GM23338 (cell line): Measurements from ENCODE around the gene ERBB4.

Experiments used
- EZH2 ChIP-seq: fragments of 200-600 bp; sonication (generic); IDR thresholded peaks from one replicate; pipeline ENCODE4 v1.8.0; 2017; ENCODE audit warnings: antibody characterized with exemption, mild to moderate bottlenecking, low read depth; ENCODE audit not compliant: unreplicated experiment
- EZH2phosphoT487 ChIP-seq: fragments of 200-600 bp; sonication (generic); IDR thresholded peaks from one replicate; pipeline ENCODE4 v1.8.1; 2018; ENCODE audit warnings: antibody characterized with exemption; ENCODE audit not compliant: unreplicated experiment
- NANOG ChIP-seq: IDR thresholded peaks from 2 replicates; pipeline ENCODE4 v1.6.1; 2016; ENCODE audit warnings: antibody characterized with exemption, borderline replicate concordance
- POLR2AphosphoS5 ChIP-seq: IDR thresholded peaks from 2 replicates; pipeline ENCODE4 v1.6.1; 2016; ENCODE audit warnings: antibody characterized with exemption, low read depth
- ZNF331 ChIP-seq: fragments of 250-450 bp; sonication (Bioruptor Pico); IDR thresholded peaks from 2 replicates; pipeline ENCODE4 v1.5.0; 2020; ENCODE audit warnings: low read depth, mild to moderate bottlenecking, moderate library complexity
- TF ChIP-seq, protein P1 (sequence below), 2 experiments: fragments of 200-600 bp in 1 of 2; sonication (generic) in 1 of 2; conservative IDR thresholded peaks; 2 replicates each; pipeline versions ENCODE4 v1.5.1 to v1.6.1; 2016 to 2017; ENCODE audit warnings: antibody characterized with exemption in 2 of 2, low read depth in 2 of 2, mild to moderate bottlenecking in 2 of 2, moderate library complexity in 1 of 2
- TF ChIP-seq, protein P2 (sequence below): IDR thresholded peaks from 2 replicates; pipeline ENCODE4 v1.6.1; 2016; ENCODE audit warnings: antibody characterized with exemption

DNA sequence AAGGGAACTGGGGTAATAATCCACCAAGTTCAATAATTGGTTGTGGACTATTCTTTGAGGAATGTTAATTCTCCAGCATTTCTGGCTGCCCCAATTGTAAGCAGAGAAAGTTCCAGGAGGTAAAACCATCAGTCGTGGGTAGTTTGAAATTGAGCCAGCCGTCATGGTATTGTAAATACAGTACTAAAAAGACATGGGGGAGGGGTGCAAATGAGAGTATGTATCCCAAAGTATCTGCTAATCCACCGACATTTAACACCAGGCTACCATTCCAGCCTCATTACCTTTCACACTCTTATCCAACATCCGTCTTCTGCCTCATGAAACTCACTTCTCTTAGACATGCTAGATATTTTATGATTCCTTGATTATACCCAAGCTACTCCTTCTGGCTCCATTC lies 507.9 kb downstream of the ERBB4 start:
- TF ChIP-seq EZH2phosphoT487: no peak
- TF ChIP-seq, protein P1, sequence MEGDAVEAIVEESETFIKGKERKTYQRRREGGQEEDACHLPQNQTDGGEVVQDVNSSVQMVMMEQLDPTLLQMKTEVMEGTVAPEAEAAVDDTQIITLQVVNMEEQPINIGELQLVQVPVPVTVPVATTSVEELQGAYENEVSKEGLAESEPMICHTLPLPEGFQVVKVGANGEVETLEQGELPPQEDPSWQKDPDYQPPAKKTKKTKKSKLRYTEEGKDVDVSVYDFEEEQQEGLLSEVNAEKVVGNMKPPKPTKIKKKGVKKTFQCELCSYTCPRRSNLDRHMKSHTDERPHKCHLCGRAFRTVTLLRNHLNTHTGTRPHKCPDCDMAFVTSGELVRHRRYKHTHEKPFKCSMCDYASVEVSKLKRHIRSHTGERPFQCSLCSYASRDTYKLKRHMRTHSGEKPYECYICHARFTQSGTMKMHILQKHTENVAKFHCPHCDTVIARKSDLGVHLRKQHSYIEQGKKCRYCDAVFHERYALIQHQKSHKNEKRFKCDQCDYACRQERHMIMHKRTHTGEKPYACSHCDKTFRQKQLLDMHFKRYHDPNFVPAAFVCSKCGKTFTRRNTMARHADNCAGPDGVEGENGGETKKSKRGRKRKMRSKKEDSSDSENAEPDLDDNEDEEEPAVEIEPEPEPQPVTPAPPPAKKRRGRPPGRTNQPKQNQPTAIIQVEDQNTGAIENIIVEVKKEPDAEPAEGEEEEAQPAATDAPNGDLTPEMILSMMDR (conservative IDR thresholded peaks at IDR 0.05; ENCODE audit: low read depth in 2 of 2): no peak
- TF ChIP-seq POLR2AphosphoS5: no peak
- TF ChIP-seq ZNF331 (CRISPR knock-in tag): no peak
- TF ChIP-seq, protein P2, sequence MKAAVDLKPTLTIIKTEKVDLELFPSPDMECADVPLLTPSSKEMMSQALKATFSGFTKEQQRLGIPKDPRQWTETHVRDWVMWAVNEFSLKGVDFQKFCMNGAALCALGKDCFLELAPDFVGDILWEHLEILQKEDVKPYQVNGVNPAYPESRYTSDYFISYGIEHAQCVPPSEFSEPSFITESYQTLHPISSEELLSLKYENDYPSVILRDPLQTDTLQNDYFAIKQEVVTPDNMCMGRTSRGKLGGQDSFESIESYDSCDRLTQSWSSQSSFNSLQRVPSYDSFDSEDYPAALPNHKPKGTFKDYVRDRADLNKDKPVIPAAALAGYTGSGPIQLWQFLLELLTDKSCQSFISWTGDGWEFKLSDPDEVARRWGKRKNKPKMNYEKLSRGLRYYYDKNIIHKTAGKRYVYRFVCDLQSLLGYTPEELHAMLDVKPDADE: no peak
- TF ChIP-seq NANOG: no peak
- no peak for TF ChIP-seq EZH2
